Osteocyte (in vitro differentiated cells): ENCODE data around the gene VRK3. TPM values are rescaled to one million over a fixed set of nuclear protein-coding genes. Genes with fewer than 3 reads are reported as not detected.
"Not testable (repeated sequence)": the region's sequence is repeated elsewhere in the genome, so short reads cannot be mapped to it uniquely, and the experiment has no call there.

ENCODE experiments used
- DNase-seq: peaks from one replicate; pipeline ENCODE4 v3.0.0; 2021; ENCODE audit warnings: mixed read lengths; ENCODE audit not compliant: unreplicated experiment; ENCODE audit errors: extremely low spot score
- H3K27ac Mint-ChIP-seq: one replicate; pipeline ENCODE4 v1.8.0; 2021; ENCODE audit warnings: mild to moderate bottlenecking, mixed read lengths; ENCODE audit not compliant: unreplicated experiment
- H3K27me3 Mint-ChIP-seq: one replicate; pipeline ENCODE4 v1.8.0; 2021; ENCODE audit warnings: mixed read lengths; ENCODE audit not compliant: unreplicated experiment
- H3K36me3 Mint-ChIP-seq: one replicate; pipeline ENCODE4 v1.8.0; 2021; ENCODE audit warnings: mixed read lengths; ENCODE audit not compliant: unreplicated experiment
- H3K4me1 Mint-ChIP-seq: one replicate; pipeline ENCODE4 v1.8.0; 2021; ENCODE audit warnings: mixed read lengths; ENCODE audit not compliant: unreplicated experiment
- H3K4me3 Mint-ChIP-seq: one replicate; pipeline ENCODE4 v1.8.0; 2021; ENCODE audit warnings: mild to moderate bottlenecking, moderate library complexity, mixed read lengths; ENCODE audit not compliant: unreplicated experiment
- H3K9me3 Mint-ChIP-seq: one replicate; pipeline ENCODE4 v1.8.0; 2021; ENCODE audit warnings: mixed read lengths; ENCODE audit not compliant: unreplicated experiment
- total RNA-seq: library from RNA; stranded (reverse); gene quantifications from 2 replicates; pipeline ENCODE4 v1.2.1, GENCODE V29; 2021
- TF ChIP-seq, protein P1 (sequence below): fragments of 200-600 bp; sonication (generic); IDR thresholded peaks from 2 replicates; pipeline ENCODE4 v1.5.0; 2021; ENCODE audit warnings: antibody characterized with exemption, mild to moderate bottlenecking, moderate library complexity

VRK3 gene
- total RNA-seq, 1 donor from 2014 or later, result 31.5 TPM

DNA sequence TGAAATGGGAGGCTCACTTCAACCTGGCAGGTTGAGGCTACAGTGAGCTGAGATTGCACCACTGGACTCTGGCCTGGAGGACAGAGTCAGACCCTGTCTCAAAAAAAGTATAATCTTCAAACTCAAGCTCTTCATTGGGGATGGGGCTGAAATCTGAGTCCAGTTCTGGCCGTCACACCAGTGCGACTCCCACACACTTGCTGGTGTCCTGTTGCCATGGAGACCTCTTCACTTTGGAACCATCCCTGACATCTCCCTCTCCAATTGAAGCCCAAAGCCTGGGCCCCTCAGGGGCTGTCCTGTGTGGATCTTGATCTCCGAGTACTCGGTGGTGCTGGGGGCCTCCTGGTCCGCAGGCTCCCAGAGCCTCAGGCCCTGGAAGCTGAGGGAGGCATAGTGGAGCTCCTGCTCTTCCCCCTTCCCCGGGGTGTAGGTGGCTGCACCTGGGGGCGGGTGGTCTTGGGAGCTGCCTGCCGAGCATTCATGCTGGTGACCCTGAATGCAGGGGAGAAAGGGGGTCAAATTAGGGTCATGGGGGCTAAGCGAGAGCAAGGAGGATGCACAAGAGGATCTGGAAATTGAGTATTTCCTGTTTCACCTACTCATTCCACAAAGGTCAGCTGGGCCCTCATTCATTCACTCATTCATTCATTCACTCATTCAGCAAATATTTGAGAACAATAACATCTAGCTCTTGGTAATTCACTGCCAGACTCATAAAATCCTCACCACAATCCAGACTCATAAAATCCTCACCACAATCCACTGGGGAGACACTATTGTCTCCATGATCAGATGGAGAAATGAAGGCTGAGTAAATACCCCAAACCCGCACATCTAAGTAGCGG is 75.2 kb downstream of the VRK3 start:
- Mint-ChIP-seq H3K4me3 (no peak overlapping the region), H3K36me3 (no peaks in the 10 kb centered on the region), H3K4me1 (no peaks in the 10 kb centered on the region), H3K9me3 (no peaks in the 10 kb centered on the region), H3K27me3 (peaks cover 14% of the 10 kb centered on the region), H3K27ac (no peak overlapping the region)
- TF ChIP-seq, protein P1, sequence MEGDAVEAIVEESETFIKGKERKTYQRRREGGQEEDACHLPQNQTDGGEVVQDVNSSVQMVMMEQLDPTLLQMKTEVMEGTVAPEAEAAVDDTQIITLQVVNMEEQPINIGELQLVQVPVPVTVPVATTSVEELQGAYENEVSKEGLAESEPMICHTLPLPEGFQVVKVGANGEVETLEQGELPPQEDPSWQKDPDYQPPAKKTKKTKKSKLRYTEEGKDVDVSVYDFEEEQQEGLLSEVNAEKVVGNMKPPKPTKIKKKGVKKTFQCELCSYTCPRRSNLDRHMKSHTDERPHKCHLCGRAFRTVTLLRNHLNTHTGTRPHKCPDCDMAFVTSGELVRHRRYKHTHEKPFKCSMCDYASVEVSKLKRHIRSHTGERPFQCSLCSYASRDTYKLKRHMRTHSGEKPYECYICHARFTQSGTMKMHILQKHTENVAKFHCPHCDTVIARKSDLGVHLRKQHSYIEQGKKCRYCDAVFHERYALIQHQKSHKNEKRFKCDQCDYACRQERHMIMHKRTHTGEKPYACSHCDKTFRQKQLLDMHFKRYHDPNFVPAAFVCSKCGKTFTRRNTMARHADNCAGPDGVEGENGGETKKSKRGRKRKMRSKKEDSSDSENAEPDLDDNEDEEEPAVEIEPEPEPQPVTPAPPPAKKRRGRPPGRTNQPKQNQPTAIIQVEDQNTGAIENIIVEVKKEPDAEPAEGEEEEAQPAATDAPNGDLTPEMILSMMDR, result no peak
- DNase-seq, result no peak

DNA sequence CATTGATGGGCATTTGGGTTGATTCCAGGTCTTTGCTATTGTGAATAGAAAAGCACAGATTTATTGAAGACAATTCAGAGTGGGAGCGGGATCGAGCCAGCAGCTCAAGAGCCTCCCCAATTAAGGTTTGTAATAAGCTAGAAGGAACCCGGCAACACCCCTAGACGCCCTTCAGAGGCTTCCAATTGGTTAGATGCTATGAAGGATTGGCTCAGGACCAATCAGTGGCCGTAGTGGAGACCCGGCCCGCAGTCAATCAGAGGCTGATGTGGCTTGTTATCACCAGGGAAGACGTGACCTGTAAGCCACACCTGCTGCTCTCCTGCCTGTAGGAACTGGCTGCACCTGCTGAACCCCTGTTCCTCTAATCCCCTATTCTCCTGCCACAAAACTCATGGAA is 78.8 kb downstream of the VRK3 start:
- TF ChIP-seq, protein P1, result no peak
- H3K4me3 Mint-ChIP-seq, result no peak overlapping the region
- H3K36me3 Mint-ChIP-seq, result no peaks in the 10 kb centered on the region
- peaks cover 13% of the 10 kb centered on the region for H3K27me3 Mint-ChIP-seq
- no peaks in the 10 kb centered on the region for H3K9me3 Mint-ChIP-seq
- no peaks in the 10 kb centered on the region for H3K4me1 Mint-ChIP-seq
- H3K27ac Mint-ChIP-seq, result no peak overlapping the region
- no peak for DNase-seq

DNA sequence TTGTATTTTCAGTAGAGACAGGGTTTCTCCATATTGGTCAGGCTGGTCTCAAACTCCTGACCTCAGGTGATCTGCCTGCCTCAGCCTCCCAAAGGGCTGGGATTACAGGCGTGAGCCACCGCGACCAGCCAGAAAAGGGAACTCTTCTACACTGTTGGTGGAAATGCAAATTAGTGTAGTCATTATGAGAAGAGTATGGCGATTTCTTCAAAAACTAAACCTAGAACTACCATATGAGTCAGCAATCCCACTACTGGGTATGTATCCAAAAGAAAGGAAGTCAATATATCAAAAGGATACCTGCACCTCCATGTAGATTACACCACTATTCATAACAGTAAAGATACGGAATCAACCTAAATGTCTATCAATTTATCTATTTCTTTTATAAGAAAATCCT is 80.6 kb downstream of the VRK3 start:
- H3K27ac Mint-ChIP-seq, DNase-seq, H3K4me3 Mint-ChIP-seq, H3K4me1 Mint-ChIP-seq, H3K9me3 Mint-ChIP-seq, H3K36me3 Mint-ChIP-seq: not testable (repeated sequence)
- H3K27me3 Mint-ChIP-seq, result peaks cover 13% of the 10 kb centered on the region

DNA sequence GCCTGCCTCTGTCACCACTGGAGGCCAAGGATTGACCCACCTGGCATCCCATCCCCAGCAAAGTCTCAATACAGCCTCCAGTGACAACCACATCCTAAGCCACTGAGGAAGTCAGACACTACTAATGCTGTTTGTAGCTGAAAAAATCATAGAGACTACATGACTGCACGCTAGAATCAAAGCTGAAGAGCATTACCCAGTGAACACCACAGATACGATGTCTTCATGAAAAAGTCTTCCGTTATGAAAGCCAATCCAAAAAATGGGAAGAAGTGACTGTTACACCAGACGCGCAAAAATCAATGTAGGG is 84.7 kb downstream of the VRK3 start:
- no peaks in the 10 kb centered on the region for H3K36me3 Mint-ChIP-seq
- H3K27me3 Mint-ChIP-seq, result peaks cover 13% of the 10 kb centered on the region
- no peaks in the 10 kb centered on the region for H3K9me3 Mint-ChIP-seq
- no peak overlapping the region for H3K27ac Mint-ChIP-seq
- H3K4me1 Mint-ChIP-seq, result peaks cover 2% of the 10 kb centered on the region
- DNase-seq, result no peak
- H3K4me3 Mint-ChIP-seq, result no peak overlapping the region
- TF ChIP-seq, protein P1, result no peak

DNA sequence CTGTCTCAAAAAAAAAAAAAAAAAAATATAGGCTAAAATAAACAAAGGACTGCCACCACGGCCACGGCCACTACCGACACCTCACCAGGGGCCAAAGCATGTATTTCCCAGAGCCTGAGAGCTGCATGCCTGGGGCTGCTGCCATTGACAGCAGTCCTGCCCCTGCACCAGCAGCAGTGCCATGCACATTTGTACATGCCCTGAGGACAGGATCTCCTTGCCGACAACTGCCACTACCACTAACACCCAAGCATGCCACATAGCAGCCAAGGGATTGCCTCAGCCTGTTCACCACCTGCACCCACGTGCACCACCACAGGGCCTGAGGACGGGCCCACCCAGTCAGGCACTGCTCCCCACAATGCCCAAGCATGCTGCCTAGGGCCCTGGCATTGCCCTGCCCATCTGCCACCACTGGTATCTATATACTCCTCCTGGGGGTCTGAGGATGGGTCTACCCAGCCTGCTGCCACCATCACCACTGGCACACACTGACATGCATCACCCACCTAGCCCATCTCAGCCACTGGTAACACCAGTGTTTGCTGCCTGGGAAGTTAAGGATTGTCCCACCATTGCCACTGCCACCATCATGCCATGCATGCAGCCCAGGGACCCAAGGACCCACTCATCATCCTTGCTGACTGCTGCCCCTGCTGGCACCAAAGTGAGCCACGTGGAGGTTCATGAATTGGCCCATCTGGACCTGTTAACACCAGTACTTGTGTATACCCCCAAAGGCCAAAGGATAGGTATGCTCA is 85.3 kb downstream of the VRK3 start:
- TF ChIP-seq, protein P1, result no peak
- DNase-seq, result no peak

More for the DNA sequence above, 85.3 kb downstream of the VRK3 start:
- no peaks in the 10 kb centered on the region for H3K9me3 Mint-ChIP-seq
- H3K36me3 Mint-ChIP-seq, result no peaks in the 10 kb centered on the region
- no peak overlapping the region for H3K4me3 Mint-ChIP-seq
- peaks cover 2% of the 10 kb centered on the region for H3K4me1 Mint-ChIP-seq
- no peak overlapping the region for H3K27ac Mint-ChIP-seq
- H3K27me3 Mint-ChIP-seq, result peaks cover 13% of the 10 kb centered on the region
